H9 (cell line): ENCODE measurements around the gene ANKDD1A. TPM values are rescaled to one million over a fixed set of nuclear protein-coding genes. Genes with fewer than 3 reads are reported as not detected.

Experiments
- DNase-seq: peaks from one replicate; pipeline ENCODE4 v3.0.0-alpha.2; 2017
- H2AFZ ChIP-seq: one replicate; pipeline ENCODE4 v1.6.1; 2013; ENCODE audit warnings: mild to moderate bottlenecking, low read length, control low read depth, moderate library complexity
- H2AK5ac ChIP-seq: 2 replicates; pipeline ENCODE4 v1.6.1; 2013; ENCODE audit warnings: low read length, control low read depth, mixed read lengths; ENCODE audit not compliant: insufficient read length
- H2BK120ac ChIP-seq: one replicate; pipeline ENCODE4 v1.6.1; 2013; ENCODE audit warnings: low read depth, mild to moderate bottlenecking, low read length, control low read depth, inconsistent platforms; ENCODE audit not compliant: poor library complexity, severe bottlenecking
- H2BK12ac ChIP-seq: 2 replicates; pipeline ENCODE4 v1.6.1; 2013; ENCODE audit warnings: low read length, control low read depth, mixed read lengths, low read depth; ENCODE audit not compliant: insufficient read length
- H2BK15ac ChIP-seq: 2 replicates; pipeline ENCODE4 v1.6.1; 2013; ENCODE audit warnings: low read depth, low read length, control low read depth
- H2BK20ac ChIP-seq: one replicate; pipeline ENCODE4 v1.6.1; 2013; ENCODE audit warnings: low read depth, mild to moderate bottlenecking, low read length, control low read depth, inconsistent platforms; ENCODE audit not compliant: poor library complexity, severe bottlenecking
- H2BK5ac ChIP-seq: 2 replicates; pipeline ENCODE4 v1.6.1; 2013; ENCODE audit warnings: low read length, control low read depth, mixed read lengths; ENCODE audit not compliant: insufficient read length
- H3K14ac ChIP-seq: 2 replicates; pipeline ENCODE4 v1.6.1; 2013; ENCODE audit warnings: low read length, control low read depth; ENCODE audit not compliant: insufficient read depth
- H3K18ac ChIP-seq: 2 replicates; pipeline ENCODE4 v1.6.1; 2013; ENCODE audit warnings: low read depth, mild to moderate bottlenecking, mixed read lengths, low read length, control low read depth; ENCODE audit not compliant: insufficient read length
- H3K23ac ChIP-seq: 2 replicates; pipeline ENCODE4 v1.6.1; 2013; ENCODE audit warnings: low read length, control low read depth, mixed read lengths, low read depth; ENCODE audit not compliant: insufficient read length
- H3K23me2 ChIP-seq: 2 replicates; pipeline ENCODE4 v1.6.1; 2013; ENCODE audit warnings: low read depth, mild to moderate bottlenecking, mixed read lengths, low read length, control low read depth; ENCODE audit not compliant: insufficient read length, poor library complexity, severe bottlenecking
- H3K27ac ChIP-seq: 2 replicates; pipeline ENCODE4 v1.5.1; 2013; ENCODE audit warnings: low read length, control low read depth, mixed read lengths, low read depth; ENCODE audit not compliant: insufficient read length
- H3K27me3 ChIP-seq: 2 replicates; pipeline ENCODE4 v1.6.1; 2013; ENCODE audit warnings: low read length, control low read depth, inconsistent platforms; ENCODE audit not compliant: insufficient read depth
- H3K4ac ChIP-seq: 2 replicates; pipeline ENCODE4 v1.6.1; 2013; ENCODE audit warnings: low read depth, mild to moderate bottlenecking, control low read depth, inconsistent platforms, low read length, moderate library complexity
- H3K4me1 ChIP-seq: 2 replicates; pipeline ENCODE4 v1.6.1; 2013; ENCODE audit warnings: low read length, control low read depth, inconsistent platforms; ENCODE audit not compliant: insufficient read depth
- H3K4me2 ChIP-seq: 2 replicates; pipeline ENCODE4 v1.6.1; 2013; ENCODE audit warnings: low read length, control low read depth, mixed read lengths; ENCODE audit not compliant: insufficient read length, insufficient read depth
- H3K56ac ChIP-seq: 2 replicates; pipeline ENCODE4 v1.6.1; 2013; ENCODE audit warnings: low read depth, mild to moderate bottlenecking, mixed read lengths, low read length, control low read depth; ENCODE audit not compliant: insufficient read length
- H3K79me1 ChIP-seq: 2 replicates; pipeline ENCODE4 v1.6.1; 2013; ENCODE audit warnings: low read depth, mild to moderate bottlenecking, moderate library complexity, low read length, control low read depth, inconsistent platforms; ENCODE audit not compliant: insufficient read depth, poor library complexity, severe bottlenecking
- H3K79me2 ChIP-seq: 2 replicates; pipeline ENCODE4 v1.6.1; 2013; ENCODE audit warnings: low read length, control low read depth, inconsistent platforms; ENCODE audit not compliant: insufficient read depth
- H3K9ac ChIP-seq: 2 replicates; pipeline ENCODE4 v1.6.1; 2013; ENCODE audit warnings: low read length, control low read depth, mixed read lengths; ENCODE audit not compliant: insufficient read length; ENCODE audit errors: extremely low read depth
- H3K9me3 ChIP-seq: one replicate; pipeline ENCODE4 v1.6.1; 2013; ENCODE audit warnings: low read depth, low read length, inconsistent platforms; ENCODE audit not compliant: control insufficient read depth
- H3T11ph ChIP-seq: one replicate; pipeline ENCODE4 v1.6.1; 2013; ENCODE audit warnings: mild to moderate bottlenecking, low read length, control low read depth, inconsistent platforms
- H4K20me1 ChIP-seq: one replicate; pipeline ENCODE4 v1.6.1; 2013; ENCODE audit not compliant: control insufficient read depth, insufficient read length, insufficient read depth
- H4K5ac ChIP-seq: 2 replicates; pipeline ENCODE4 v1.6.1; 2013; ENCODE audit warnings: low read depth, mild to moderate bottlenecking, mixed read lengths, low read length, control low read depth; ENCODE audit not compliant: insufficient read length
- H4K8ac ChIP-seq: replicated peaks from 2 replicates; pipeline ENCODE4 v1.6.1; 2013; ENCODE audit warnings: low read length, control low read depth, mixed read lengths, low read depth; ENCODE audit not compliant: insufficient read length
- H4K91ac ChIP-seq: 2 replicates; pipeline ENCODE4 v1.6.1; 2013; ENCODE audit warnings: low read depth, mild to moderate bottlenecking, moderate library complexity, mixed read lengths, low read length, control low read depth; ENCODE audit not compliant: insufficient read length
- H3K27ac Mint-ChIP-seq, 3 experiments: 2 replicates in 2 of 3; 3 replicates in 1 of 3; pipeline ENCODE4 v1.8.0; 2020 to 2021; ENCODE audit warnings: mixed read lengths in 3 of 3, mild to moderate bottlenecking in 1 of 3, moderate library complexity in 1 of 3
- H3K27me3 Mint-ChIP-seq: 2 replicates; pipeline ENCODE4 v1.8.0; 2021; ENCODE audit warnings: low read depth, mild to moderate bottlenecking, moderate library complexity, mixed read lengths
- H3K36me3 Mint-ChIP-seq, 3 experiments: 2 replicates in 2 of 3; 3 replicates in 1 of 3; pipeline ENCODE4 v1.8.0; 2020 to 2021; ENCODE audit warnings: low read depth in 3 of 3, mixed read lengths in 3 of 3; ENCODE audit not compliant: insufficient read depth in 1 of 3
- H3K4me1 Mint-ChIP-seq, 2 experiments: 2 replicates each; pipeline ENCODE4 v1.8.0; 2020; ENCODE audit warnings: mixed read lengths in 2 of 2
- H3K4me3 Mint-ChIP-seq, 2 experiments: 2 replicates in 1 of 2; 3 replicates in 1 of 2; pipeline ENCODE4 v1.8.0; 2020 to 2021; ENCODE audit warnings: mild to moderate bottlenecking in 2 of 2, mixed read lengths in 2 of 2, moderate library complexity in 1 of 2
- H3K9me3 Mint-ChIP-seq, 2 experiments: 2 replicates in 1 of 2; 3 replicates in 1 of 2; pipeline ENCODE4 v1.8.0; 2020; ENCODE audit warnings: mild to moderate bottlenecking in 2 of 2, mixed read lengths in 2 of 2, moderate library complexity in 1 of 2
- WGBS: extraction: QIAGEN DNeasy Blood & Tissue Kit; methylation state at CpG from one replicate; pipeline ENCODE4 v1.1.7; 2013; ENCODE audit warnings: missing lambda C conversion rate, low lambda C conversion rate, mixed read lengths; ENCODE audit not compliant: insufficient read length; ENCODE audit errors: extremely low coverage; 5-methylcytosine and 5-hydroxymethylcytosine counted together
- long read RNA-seq: library from polyadenylated mRNA; unstranded; transcript quantifications from one replicate; pipeline ENCODE4 v2.0.0, GENCODE V29; 2020
- total RNA-seq: library from RNA; stranded (reverse); gene quantifications from 2 replicates; pipeline ENCODE4 v1.2.1, GENCODE V29; 2021
- TF ChIP-seq, protein P1 (sequence below): fragments of 200-600 bp; sonication (generic); conservative IDR thresholded peaks from 3 replicates; pipeline ENCODE4 v1.8.0; 2021; ENCODE audit warnings: antibody characterized with exemption, mild to moderate bottlenecking

Gene ANKDD1A
- 3.7 TPM in 2 replicates for total RNA-seq
- long read RNA-seq, partial matches to known transcripts, result 2 of 16 reads
- long read RNA-seq, other reads (novel, unspliced or antisense), result 12 of 16 reads

DNA sequence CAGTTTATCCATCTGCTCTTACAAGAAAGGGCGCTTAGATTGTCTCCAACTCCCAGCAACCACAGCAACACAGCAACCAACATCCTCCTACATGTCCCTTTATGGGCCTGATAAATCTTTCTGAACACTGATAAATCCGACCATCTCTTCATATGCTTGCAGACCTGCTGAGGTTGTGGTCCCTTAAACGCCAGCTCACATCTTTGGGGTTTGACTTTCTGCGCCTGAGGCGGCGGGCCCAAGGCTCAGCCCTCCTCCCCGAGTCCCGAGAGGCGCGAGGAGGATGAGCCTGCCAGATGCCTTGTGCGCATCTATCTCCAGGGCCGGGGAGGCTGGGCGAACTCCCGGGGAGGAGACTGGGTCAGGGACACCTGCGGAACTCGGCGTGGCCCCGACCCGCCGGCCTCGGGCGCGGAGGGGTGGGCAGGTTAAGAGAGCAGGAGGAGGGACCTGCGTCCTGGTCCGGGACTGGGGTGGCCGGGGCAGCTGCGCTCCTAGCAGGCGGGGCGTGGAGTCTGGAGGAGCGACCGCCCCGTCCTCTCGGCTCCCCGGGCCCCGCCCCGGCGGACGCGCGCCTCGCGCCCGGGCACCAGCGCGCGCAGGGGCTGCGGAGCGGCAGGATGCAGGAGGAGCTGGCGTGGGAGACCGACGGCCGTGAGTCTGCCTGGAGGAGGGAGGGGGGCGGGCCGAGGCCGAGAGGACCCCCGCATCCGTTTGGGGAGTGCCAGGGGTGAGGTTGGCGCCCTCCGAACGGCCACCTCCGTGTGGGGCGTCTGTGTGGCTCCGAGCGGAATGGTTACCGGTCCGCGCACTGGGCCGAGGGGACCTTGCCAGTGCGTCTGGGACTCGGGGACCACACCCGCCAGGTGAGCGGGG lies at the start of gene ANKDD1A:
TSS of gene ANKDD1A (plus strand) at position 592 of the 876 bp plus-strand sequence. CDS start at position 621, 29 bp downstream.
- peak; percentile 88 for DNase-seq
- peaks cover 66% of the 10 kb centered on the region for H3K27me3 Mint-ChIP-seq
- Histone ChIP-seq H3K27me3 (no peaks in the 10 kb centered on the region; the same call in 1 of the 2 replicates), H4K20me1 (no peaks in the 10 kb centered on the region), H3K79me2 (no peaks in the 10 kb centered on the region), H3K4me1 (peaks cover 10% of the 10 kb centered on the region; the same call in 1 of the 2 replicates), H4K5ac (no peak within 1 kb of the TSS), H2AFZ (no peak within 1 kb of the TSS), H3K56ac (no peak within 1 kb of the TSS), H3T11ph (no peak within 1 kb of the TSS), H2BK12ac (no peak within 1 kb of the TSS), H3K79me1 (no peaks in the 10 kb centered on the region), H3K27ac (no peak within 1 kb of the TSS), H3K4me2 (peak within 1 kb of the TSS; percentile 66), H2BK15ac (no peak within 1 kb of the TSS), H3K23me2 (peaks cover 10% of the 10 kb centered on the region), H2BK120ac (no peak within 1 kb of the TSS), H3K18ac (no peak within 1 kb of the TSS), H3K9ac (no peak within 1 kb of the TSS), H2AK5ac (no peak within 1 kb of the TSS), H4K91ac (no peak within 1 kb of the TSS), H3K23ac (no peak within 1 kb of the TSS), H3K9me3 (no peaks in the 10 kb centered on the region), H4K8ac (no peak within 1 kb of the TSS), H3K4ac (no peak within 1 kb of the TSS), H2BK5ac (no peak within 1 kb of the TSS), H3K14ac (peak within 1 kb of the TSS; percentile 33; the same call in 1 of the 2 replicates), H2BK20ac (no peak within 1 kb of the TSS)
- H3K4me1 Mint-ChIP-seq, result peaks cover 31 to 37% of the 10 kb centered on the region in 2 experiments
- TF ChIP-seq, protein P1, sequence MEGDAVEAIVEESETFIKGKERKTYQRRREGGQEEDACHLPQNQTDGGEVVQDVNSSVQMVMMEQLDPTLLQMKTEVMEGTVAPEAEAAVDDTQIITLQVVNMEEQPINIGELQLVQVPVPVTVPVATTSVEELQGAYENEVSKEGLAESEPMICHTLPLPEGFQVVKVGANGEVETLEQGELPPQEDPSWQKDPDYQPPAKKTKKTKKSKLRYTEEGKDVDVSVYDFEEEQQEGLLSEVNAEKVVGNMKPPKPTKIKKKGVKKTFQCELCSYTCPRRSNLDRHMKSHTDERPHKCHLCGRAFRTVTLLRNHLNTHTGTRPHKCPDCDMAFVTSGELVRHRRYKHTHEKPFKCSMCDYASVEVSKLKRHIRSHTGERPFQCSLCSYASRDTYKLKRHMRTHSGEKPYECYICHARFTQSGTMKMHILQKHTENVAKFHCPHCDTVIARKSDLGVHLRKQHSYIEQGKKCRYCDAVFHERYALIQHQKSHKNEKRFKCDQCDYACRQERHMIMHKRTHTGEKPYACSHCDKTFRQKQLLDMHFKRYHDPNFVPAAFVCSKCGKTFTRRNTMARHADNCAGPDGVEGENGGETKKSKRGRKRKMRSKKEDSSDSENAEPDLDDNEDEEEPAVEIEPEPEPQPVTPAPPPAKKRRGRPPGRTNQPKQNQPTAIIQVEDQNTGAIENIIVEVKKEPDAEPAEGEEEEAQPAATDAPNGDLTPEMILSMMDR, result no peak
- no CpG with 5 or more reads among the region's 72 CpGs for WGBS
- H3K36me3 Mint-ChIP-seq, result peaks cover 2 to 12% (median 2%) of the 10 kb centered on the region in 3 experiments; a peak in 5 of 7 replicates
- H3K27ac Mint-ChIP-seq, result no peak within 1 kb of the TSS; a peak in 1 of 7 replicates
- H3K4me3 Mint-ChIP-seq, result peak within 1 kb of the TSS; percentile 73 to 82
- peaks cover 9% of the 10 kb centered on the region in 2 experiments for H3K9me3 Mint-ChIP-seq
